HuH-7.5 (cell line): Measurements from ENCODE around the gene MRPS6.

Experiments
- DNase-seq: peaks from one replicate; pipeline ENCODE4 v3.0.0; 2011; ENCODE audit warnings: low spot score

The MRPS6 gene

GRCh38 chr21:34133392-34133791, 60.0 kb downstream of the MRPS6 start:
- no peak for DNase-seq

GRCh38 chr21:34133802-34134201, 60.4 kb downstream of the MRPS6 start:
- DNase-seq: no peak

- DNase-seq: no peak
Measured at GRCh38 chr21:34135330-34135729, 62.0 kb downstream of the MRPS6 start.

- DNase-seq: no peak
Measured at GRCh38 chr21:34141373-34141772, 68.0 kb downstream of the MRPS6 start.

GRCh38 chr21:34143685-34144182, 70.4 kb downstream of the MRPS6 start:
- DNase-seq: no peak

- DNase-seq: no peak
Measured at GRCh38 chr21:34144224-34144623, 70.8 kb downstream of the MRPS6 start.

GRCh38 chr21:34147792-34148418, 74.5 kb downstream of the MRPS6 start:
- no peak for DNase-seq

GRCh38 chr21:34148419-34148804, 75.0 kb downstream of the MRPS6 start:
- no peak for DNase-seq

- no peak for DNase-seq
Measured at GRCh38 chr21:34148826-34149558, 75.6 kb downstream of the MRPS6 start.

GRCh38 chr21:34152500-34152899, 79.1 kb downstream of the MRPS6 start:
- DNase-seq: no peak

GRCh38 chr21:34154878-34155277, 81.5 kb downstream of the MRPS6 start:
- no peak for DNase-seq

GRCh38 chr21:34156957-34157356, 83.6 kb downstream of the MRPS6 start:
- no peak for DNase-seq

- no peak for DNase-seq
Measured at GRCh38 chr21:34157521-34157920, 84.1 kb downstream of the MRPS6 start.

- DNase-seq: no peak
Measured at GRCh38 chr21:34158866-34159835, 85.8 kb downstream of the MRPS6 start.

GRCh38 chr21:34166468-34166867, 93.1 kb downstream of the MRPS6 start:
- DNase-seq: no peak

GRCh38 chr21:34170886-34171285, 97.5 kb downstream of the MRPS6 start:
- DNase-seq: no peak

- no peak for DNase-seq
Measured at GRCh38 chr21:34174470-34174869, 101.1 kb downstream of the MRPS6 start.

- no peak for DNase-seq
Measured at GRCh38 chr21:34176448-34176847, 103.1 kb downstream of the MRPS6 start.

- no peak for DNase-seq
Measured at GRCh38 chr21:34177919-34178567, 104.7 kb downstream of the MRPS6 start.

- no peak for DNase-seq
Measured at GRCh38 chr21:34179204-34179935, 106.0 kb downstream of the MRPS6 start.

GRCh38 chr21:34180407-34180806, 107.0 kb downstream of the MRPS6 start:
- DNase-seq: no peak
